ENCODE results near the gene ELMO3. TPM values are rescaled to one million over a fixed set of nuclear protein-coding genes. Genes with fewer than 3 reads are reported as not detected.

ELMO3 gene
- total RNA-seq (1 to 10 TPM in 1 of 2 donors, under 1 TPM in 1; 0.97 to 3.4 TPM), polyA plus RNA-seq (1 to 10 TPM; 5.8 to 7.4 TPM)
- long read RNA-seq, donor 1, result 0 reads
- long read RNA-seq, donor 2, result 0 reads

GRCh38 chr16:67199011-67199807, at the start of gene ELMO3:
Gene ELMO3 (plus strand): TSS chr16:67199131. CDS start chr16:67199327, 196 bp downstream.
- Histone ChIP-seq H3K4me3 (ENCODE audit: low read length in 2 of 2) (no peak within 1 kb of the TSS), H3K27me3 (ENCODE audit: control insufficient read depth in 1 of 2, insufficient read depth in 2 of 2, low read length in 1 of 2) (no peaks in the 10 kb centered on the region), H3K9me3 (ENCODE audit: control insufficient read depth, low read length) (no peaks in the 10 kb centered on the region), H3K27ac (ENCODE audit: low read depth in 1 of 2, low read length in 2 of 2) (no peak within 1 kb of the TSS), H3K36me3 (ENCODE audit: control insufficient read depth in 1 of 2, insufficient read depth in 2 of 2, low read length in 1 of 2) (peaks cover 0 to 16% of the 10 kb centered on the region in 2 donors), H3K4me1 (ENCODE audit: control insufficient read depth in 1 of 2, insufficient read depth in 2 of 2, low read length in 2 of 2) (no peaks in the 10 kb centered on the region)
- no peak for DNase-seq
- no peak for ATAC-seq (ENCODE audit: low FRiP score)
- intact Hi-C loops (cut with DNase I), result no loop called here
- 46 to 49% methylated on average over 50 to 61 of the region's 61 CpGs for WGBS, 2 donors

GRCh38 chr16:67149276-67150046, 49.5 kb upstream of the ELMO3 start:
- H3K27me3 ChIP-seq (ENCODE audit: control insufficient read depth in 1 of 2, insufficient read depth in 2 of 2, low read length in 1 of 2), result no peaks in the 10 kb centered on the region
- ATAC-seq (ENCODE audit: low FRiP score), result no peak
- H3K9me3 ChIP-seq (ENCODE audit: control insufficient read depth, low read length), result no peaks in the 10 kb centered on the region
- no peak overlapping the region for H3K27ac ChIP-seq (ENCODE audit: low read depth in 1 of 2, low read length in 2 of 2)
- no peak overlapping the region for H3K4me3 ChIP-seq (ENCODE audit: low read length in 2 of 2)
- intact Hi-C loops (cut with DNase I), result loop anchor here (5.0 to 10.0 kb wide), 3 partner anchors 42 to 255 kb away; partner anchors contain the start of gene PHAF1 (in 1 of the 2)
- H3K4me1 ChIP-seq (ENCODE audit: control insufficient read depth in 1 of 2, insufficient read depth in 2 of 2, low read length in 2 of 2), result no peaks in the 10 kb centered on the region
- peak in 1 of 2 donors; percentile 71 for DNase-seq
- H3K36me3 ChIP-seq (ENCODE audit: control insufficient read depth in 1 of 2, insufficient read depth in 2 of 2, low read length in 1 of 2), result peaks cover 0 to 3% of the 10 kb centered on the region in 2 donors
- 73 to 77% methylated on average over 77 of the region's 77 CpGs for WGBS, 2 donors

- ATAC-seq (ENCODE audit: low FRiP score), result peak; percentile 74
- no peaks in the 10 kb centered on the region for H3K4me1 ChIP-seq (ENCODE audit: control insufficient read depth in 1 of 2, insufficient read depth in 2 of 2, low read length in 2 of 2)
- H3K27me3 ChIP-seq (ENCODE audit: control insufficient read depth in 1 of 2, insufficient read depth in 2 of 2, low read length in 1 of 2), result no peaks in the 10 kb centered on the region
- H3K9me3 ChIP-seq (ENCODE audit: control insufficient read depth, low read length), result no peaks in the 10 kb centered on the region
- intact Hi-C loops (cut with DNase I), result loop anchor here (5.0 to 10.0 kb wide), 3 partner anchors 43 to 255 kb away; partner anchors contain the start of gene PHAF1 (in 1 of the 2)
- WGBS, 2 donors, result 10% methylated on average over 92 to 94 of the region's 94 CpGs
- DNase-seq, result peak; percentile 64 to 87
- peak overlapping the region; percentile 49 to 59 for H3K4me3 ChIP-seq (ENCODE audit: low read length in 2 of 2)
- peak overlapping the region in 1 of 2 donors; percentile 41 for H3K27ac ChIP-seq (ENCODE audit: low read depth in 1 of 2, low read length in 2 of 2)
- peaks cover 0 to 2% of the 10 kb centered on the region in 2 donors for H3K36me3 ChIP-seq (ENCODE audit: control insufficient read depth in 1 of 2, insufficient read depth in 2 of 2, low read length in 1 of 2)
Observed at GRCh38 chr16:67150047-67150832, 48.7 kb upstream of the ELMO3 start.

GRCh38 chr16:67150833-67151396, 48.0 kb upstream of the ELMO3 start, which contains the start of gene B3GNT9:
Gene B3GNT9 (minus strand): TSS chr16:67150998. CDS start chr16:67150485, 513 bp downstream.
- ATAC-seq (ENCODE audit: low FRiP score), result peak; percentile 88
- Histone ChIP-seq H3K4me3 (ENCODE audit: low read length in 2 of 2) (peak within 1 kb of the TSS; percentile 49 to 59), H3K27me3 (ENCODE audit: control insufficient read depth in 1 of 2, insufficient read depth in 2 of 2, low read length in 1 of 2) (no peaks in the 10 kb centered on the region), H3K4me1 (ENCODE audit: control insufficient read depth in 1 of 2, insufficient read depth in 2 of 2, low read length in 2 of 2) (no peaks in the 10 kb centered on the region), H3K36me3 (ENCODE audit: control insufficient read depth in 1 of 2, insufficient read depth in 2 of 2, low read length in 1 of 2) (no peaks in the 10 kb centered on the region), H3K27ac (ENCODE audit: low read depth in 1 of 2, low read length in 2 of 2) (peak within 1 kb of the TSS in 1 of 2 donors; percentile 41), H3K9me3 (ENCODE audit: control insufficient read depth, low read length) (no peaks in the 10 kb centered on the region)
- WGBS, 2 donors, result 0% methylated on average over 34 of the region's 34 CpGs
- DNase-seq, result peak; percentile 89 to 93
- intact Hi-C loops (cut with DNase I), result loop anchor here (5.0 to 10.0 kb wide), 3 partner anchors 44 to 256 kb away; partner anchors contain the start of gene PHAF1 (in 1 of the 2)

- no peaks in the 10 kb centered on the region for H3K27me3 ChIP-seq (ENCODE audit: control insufficient read depth in 1 of 2, insufficient read depth in 2 of 2, low read length in 1 of 2)
- H3K36me3 ChIP-seq (ENCODE audit: control insufficient read depth in 1 of 2, insufficient read depth in 2 of 2, low read length in 1 of 2), result no peaks in the 10 kb centered on the region
- no peak overlapping the region for H3K4me3 ChIP-seq (ENCODE audit: low read length in 2 of 2)
- DNase-seq (peak in 1 of 2 donors; percentile 70), ATAC-seq (ENCODE audit: low FRiP score) (no peak)
- no peak overlapping the region for H3K27ac ChIP-seq (ENCODE audit: low read depth in 1 of 2, low read length in 2 of 2)
- no peaks in the 10 kb centered on the region for H3K4me1 ChIP-seq (ENCODE audit: control insufficient read depth in 1 of 2, insufficient read depth in 2 of 2, low read length in 2 of 2)
- intact Hi-C loops (cut with DNase I), result loop anchor here (5.0 to 10.0 kb wide), 3 partner anchors 44 to 257 kb away; partner anchors contain the start of gene PHAF1 (in 1 of the 2)
- 53% methylated on average over 8 of the region's 8 CpGs for WGBS, 2 donors
- H3K9me3 ChIP-seq (ENCODE audit: control insufficient read depth, low read length), result no peaks in the 10 kb centered on the region
Observed at GRCh38 chr16:67151431-67152097, 47.4 kb upstream of the ELMO3 start.

- Histone ChIP-seq H3K36me3 (ENCODE audit: control insufficient read depth in 1 of 2, insufficient read depth in 2 of 2, low read length in 1 of 2) (no peaks in the 10 kb centered on the region), H3K27me3 (ENCODE audit: control insufficient read depth in 1 of 2, insufficient read depth in 2 of 2, low read length in 1 of 2) (no peaks in the 10 kb centered on the region), H3K9me3 (ENCODE audit: control insufficient read depth, low read length) (no peaks in the 10 kb centered on the region), H3K4me3 (ENCODE audit: low read length in 2 of 2) (no peak overlapping the region), H3K27ac (ENCODE audit: low read depth in 1 of 2, low read length in 2 of 2) (no peak overlapping the region), H3K4me1 (ENCODE audit: control insufficient read depth in 1 of 2, insufficient read depth in 2 of 2, low read length in 2 of 2) (no peaks in the 10 kb centered on the region)
- ATAC-seq (ENCODE audit: low FRiP score) (no peak), DNase-seq (peak in 1 of 2 donors; percentile 43)
- WGBS, 2 donors, result 37 to 38% methylated on average over 52 to 61 of the region's 61 CpGs
- intact Hi-C loops (cut with DNase I), result loop anchor here (1.0 to 10.0 kb wide), 6 partner anchors 47 to 260 kb away; partner anchors contain the start of gene PHAF1 (in 1 of the 2)
Observed at GRCh38 chr16:67154578-67155294, 44.2 kb upstream of the ELMO3 start.
